Measurements from ENCODE around the gene MYBPC2.

Gene MYBPC2

DNA sequence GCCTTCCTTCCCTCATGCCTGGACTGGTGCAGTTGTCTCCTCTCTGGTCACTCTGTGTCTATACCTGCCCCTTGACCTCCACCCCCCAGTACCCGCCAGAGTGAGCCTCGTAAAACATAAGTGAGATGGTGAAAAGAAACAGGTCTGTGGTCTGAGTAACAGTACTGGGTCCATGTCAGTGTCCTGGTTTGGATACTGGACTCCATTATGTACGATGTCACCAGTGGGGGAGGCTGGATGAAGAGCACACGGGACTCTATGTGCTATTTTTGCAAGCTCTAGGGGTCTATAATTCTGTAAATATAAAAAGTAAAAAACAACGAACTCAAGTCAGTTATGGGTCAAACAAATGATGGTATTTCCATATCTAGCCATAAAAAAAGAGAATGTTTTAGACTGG is 14.4 kb downstream of the MYBPC2 start:
- no peak overlapping the region for H2AFZ ChIP-seq (ENCODE audit: low read depth, low read length, severe bottlenecking)
- no peaks in the 10 kb centered on the region for H3K9me3 ChIP-seq (ENCODE audit: insufficient read depth, low read length)
- no peaks in the 10 kb centered on the region for H3K36me3 ChIP-seq (ENCODE audit: low read length)
- H3K4me2 ChIP-seq (ENCODE audit: low read depth, low read length, poor library complexity, severe bottlenecking), result no peak overlapping the region
- no peaks in the 10 kb centered on the region for H3K27me3 ChIP-seq (ENCODE audit: low read length)
- no peaks in the 10 kb centered on the region for H3F3A ChIP-seq (ENCODE audit: insufficient read depth)
- no peaks in the 10 kb centered on the region for H4K20me1 ChIP-seq (ENCODE audit: low read depth, low read length)
- H3K79me2 ChIP-seq (ENCODE audit: insufficient read depth, low read length), result no peaks in the 10 kb centered on the region
- H3K9me2 ChIP-seq (replicated peaks; ENCODE audit: insufficient read depth, low read length), result no peaks in the 10 kb centered on the region
- H3K4me3 ChIP-seq (ENCODE audit: insufficient read depth, low read length, poor library complexity, severe bottlenecking), result no peak overlapping the region
- TF ChIP-seq, protein P1, sequence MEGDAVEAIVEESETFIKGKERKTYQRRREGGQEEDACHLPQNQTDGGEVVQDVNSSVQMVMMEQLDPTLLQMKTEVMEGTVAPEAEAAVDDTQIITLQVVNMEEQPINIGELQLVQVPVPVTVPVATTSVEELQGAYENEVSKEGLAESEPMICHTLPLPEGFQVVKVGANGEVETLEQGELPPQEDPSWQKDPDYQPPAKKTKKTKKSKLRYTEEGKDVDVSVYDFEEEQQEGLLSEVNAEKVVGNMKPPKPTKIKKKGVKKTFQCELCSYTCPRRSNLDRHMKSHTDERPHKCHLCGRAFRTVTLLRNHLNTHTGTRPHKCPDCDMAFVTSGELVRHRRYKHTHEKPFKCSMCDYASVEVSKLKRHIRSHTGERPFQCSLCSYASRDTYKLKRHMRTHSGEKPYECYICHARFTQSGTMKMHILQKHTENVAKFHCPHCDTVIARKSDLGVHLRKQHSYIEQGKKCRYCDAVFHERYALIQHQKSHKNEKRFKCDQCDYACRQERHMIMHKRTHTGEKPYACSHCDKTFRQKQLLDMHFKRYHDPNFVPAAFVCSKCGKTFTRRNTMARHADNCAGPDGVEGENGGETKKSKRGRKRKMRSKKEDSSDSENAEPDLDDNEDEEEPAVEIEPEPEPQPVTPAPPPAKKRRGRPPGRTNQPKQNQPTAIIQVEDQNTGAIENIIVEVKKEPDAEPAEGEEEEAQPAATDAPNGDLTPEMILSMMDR (IDR thresholded peaks at IDR 0.05; ENCODE audit: insufficient read depth, low read length, poor library complexity, severe bottlenecking), result no peak
- TF ChIP-seq EZH2phosphoT487 (conservative IDR thresholded peaks at IDR 0.05; ENCODE audit: low read length), result no peak
- H3K27ac ChIP-seq (ENCODE audit: low read depth, low read length), result no peak overlapping the region
- H3K9ac ChIP-seq (ENCODE audit: low read length), result no peak overlapping the region

DNA sequence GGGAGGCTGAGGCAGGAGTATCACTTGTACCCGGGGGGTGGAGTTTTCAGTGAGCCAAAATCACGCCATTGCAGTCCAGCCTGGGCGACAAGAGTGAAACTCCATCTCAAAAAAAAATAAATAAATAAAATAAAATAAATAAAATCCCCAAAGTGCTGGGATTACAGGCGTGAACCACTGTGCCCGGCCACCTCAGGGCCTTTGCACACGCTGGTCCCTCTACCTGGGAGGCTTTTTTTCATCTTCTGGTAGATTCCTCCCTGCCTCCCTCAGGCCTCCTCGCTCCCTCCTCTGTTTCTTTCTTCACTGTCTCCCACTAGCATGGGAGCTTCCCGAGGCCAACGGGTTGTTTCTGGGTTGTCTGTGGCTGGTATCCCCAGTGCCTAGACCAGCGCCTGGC is 15.1 kb downstream of the MYBPC2 start:
- Histone ChIP-seq H3K36me3 (ENCODE audit: low read length) (no peaks in the 10 kb centered on the region), H4K20me1 (ENCODE audit: low read depth, low read length) (no peaks in the 10 kb centered on the region), H3K9me3 (ENCODE audit: insufficient read depth, low read length) (no peaks in the 10 kb centered on the region), H3K9ac (ENCODE audit: low read length) (no peak overlapping the region), H3K9me2 (replicated peaks; ENCODE audit: insufficient read depth, low read length) (no peaks in the 10 kb centered on the region), H3K27ac (ENCODE audit: low read depth, low read length) (no peak overlapping the region), H3K79me2 (ENCODE audit: insufficient read depth, low read length) (no peaks in the 10 kb centered on the region), H2AFZ (ENCODE audit: low read depth, low read length, severe bottlenecking) (no peak overlapping the region), H3K27me3 (ENCODE audit: low read length) (no peaks in the 10 kb centered on the region), H3K4me3 (ENCODE audit: insufficient read depth, low read length, poor library complexity, severe bottlenecking) (no peak overlapping the region), H3F3A (ENCODE audit: insufficient read depth) (no peaks in the 10 kb centered on the region), H3K4me2 (ENCODE audit: low read depth, low read length, poor library complexity, severe bottlenecking) (no peak overlapping the region)
- no peak for TF ChIP-seq EZH2phosphoT487 (conservative IDR thresholded peaks at IDR 0.05; ENCODE audit: low read length)
- TF ChIP-seq, protein P1 (IDR thresholded peaks at IDR 0.05; ENCODE audit: insufficient read depth, low read length, poor library complexity, severe bottlenecking), result no peak

DNA sequence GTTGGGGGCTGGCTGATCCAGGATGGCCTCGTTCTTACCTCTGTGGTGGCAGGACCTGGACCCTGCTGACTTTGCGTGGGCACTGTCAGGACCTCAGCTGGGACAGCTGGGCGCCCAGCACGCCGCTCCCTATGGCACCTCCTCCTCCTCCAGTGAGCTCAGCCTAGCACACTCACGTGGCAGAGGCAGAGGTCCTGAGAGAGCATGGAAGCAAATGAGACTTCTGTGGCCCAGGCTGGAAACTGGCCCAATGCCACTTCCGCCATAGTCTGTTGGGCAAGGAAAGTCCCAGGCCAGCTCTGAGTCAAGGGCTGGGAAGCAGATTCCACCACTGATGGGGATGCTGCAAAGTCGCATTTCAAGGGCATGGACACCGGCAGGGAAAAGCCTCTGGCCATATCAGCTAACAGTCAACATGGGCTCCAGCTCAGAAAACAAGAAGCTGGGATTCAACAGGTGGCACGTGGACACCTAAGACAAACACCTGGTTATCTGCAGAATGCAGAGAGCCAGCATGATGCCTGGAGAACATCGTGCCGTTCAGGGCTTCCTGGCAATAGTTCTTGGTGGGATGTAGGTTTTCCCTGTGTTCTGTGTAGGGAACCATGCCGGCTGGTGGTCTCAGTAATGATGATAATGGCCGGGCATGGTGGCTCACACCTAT is 16.7 kb downstream of the MYBPC2 start:
- TF ChIP-seq, protein P1 (IDR thresholded peaks at IDR 0.05; ENCODE audit: insufficient read depth, low read length, poor library complexity, severe bottlenecking), result no peak
- TF ChIP-seq EZH2phosphoT487 (conservative IDR thresholded peaks at IDR 0.05; ENCODE audit: low read length), result no peak
- Histone ChIP-seq H3K4me3 (ENCODE audit: insufficient read depth, low read length, poor library complexity, severe bottlenecking) (no peak overlapping the region), H4K20me1 (ENCODE audit: low read depth, low read length) (no peaks in the 10 kb centered on the region), H3K36me3 (ENCODE audit: low read length) (no peaks in the 10 kb centered on the region), H3F3A (ENCODE audit: insufficient read depth) (no peaks in the 10 kb centered on the region), H3K9me3 (ENCODE audit: insufficient read depth, low read length) (no peaks in the 10 kb centered on the region), H3K4me2 (ENCODE audit: low read depth, low read length, poor library complexity, severe bottlenecking) (no peak overlapping the region), H3K9ac (ENCODE audit: low read length) (no peak overlapping the region), H3K27me3 (ENCODE audit: low read length) (no peaks in the 10 kb centered on the region), H3K79me2 (ENCODE audit: insufficient read depth, low read length) (no peaks in the 10 kb centered on the region), H2AFZ (ENCODE audit: low read depth, low read length, severe bottlenecking) (no peak overlapping the region), H3K27ac (ENCODE audit: low read depth, low read length) (no peak overlapping the region), H3K9me2 (replicated peaks; ENCODE audit: insufficient read depth, low read length) (no peaks in the 10 kb centered on the region)
